HFF-Myc (cell line): Measurements from ENCODE around the gene SCUBE1.

Experiments
- DNase-seq: peaks from one replicate; pipeline ENCODE4 v3.0.0-alpha.2; 2011; ENCODE audit warnings: low read depth; ENCODE audit errors: extremely low read depth
- H3K4me3 ChIP-seq: replicated peaks from 2 replicates; pipeline ENCODE4 v1.5.1; 2011; ENCODE audit warnings: low read depth, mild to moderate bottlenecking, control low read depth, low read length
- TF ChIP-seq, protein P1 (sequence below): IDR thresholded peaks from 2 replicates; pipeline ENCODE4 v1.5.1; 2012; ENCODE audit warnings: mild to moderate bottlenecking, low read depth, low read length, control low read depth; ENCODE audit errors: missing control alignments

SCUBE1 gene

DNA sequence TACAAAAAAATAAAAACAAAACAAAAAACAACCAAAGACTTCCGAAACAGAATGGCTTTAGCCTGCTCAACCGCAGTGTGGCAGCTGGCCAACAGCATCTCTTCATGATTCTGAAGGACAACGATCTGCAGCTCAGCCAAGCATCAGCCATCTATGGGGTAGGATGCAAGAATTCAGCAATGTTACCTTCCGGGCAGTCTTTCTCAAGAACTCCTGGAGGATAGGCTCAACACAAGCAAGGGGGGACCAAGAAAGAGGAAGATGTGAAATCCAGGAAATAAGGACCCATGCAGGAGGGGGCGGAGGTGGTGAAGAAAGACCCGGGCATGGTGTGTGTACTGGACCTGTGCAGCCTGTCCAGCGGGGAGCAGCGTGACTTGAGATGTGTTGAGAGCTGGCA, 195.4 kb downstream of the SCUBE1 start:
- TF ChIP-seq, protein P1, sequence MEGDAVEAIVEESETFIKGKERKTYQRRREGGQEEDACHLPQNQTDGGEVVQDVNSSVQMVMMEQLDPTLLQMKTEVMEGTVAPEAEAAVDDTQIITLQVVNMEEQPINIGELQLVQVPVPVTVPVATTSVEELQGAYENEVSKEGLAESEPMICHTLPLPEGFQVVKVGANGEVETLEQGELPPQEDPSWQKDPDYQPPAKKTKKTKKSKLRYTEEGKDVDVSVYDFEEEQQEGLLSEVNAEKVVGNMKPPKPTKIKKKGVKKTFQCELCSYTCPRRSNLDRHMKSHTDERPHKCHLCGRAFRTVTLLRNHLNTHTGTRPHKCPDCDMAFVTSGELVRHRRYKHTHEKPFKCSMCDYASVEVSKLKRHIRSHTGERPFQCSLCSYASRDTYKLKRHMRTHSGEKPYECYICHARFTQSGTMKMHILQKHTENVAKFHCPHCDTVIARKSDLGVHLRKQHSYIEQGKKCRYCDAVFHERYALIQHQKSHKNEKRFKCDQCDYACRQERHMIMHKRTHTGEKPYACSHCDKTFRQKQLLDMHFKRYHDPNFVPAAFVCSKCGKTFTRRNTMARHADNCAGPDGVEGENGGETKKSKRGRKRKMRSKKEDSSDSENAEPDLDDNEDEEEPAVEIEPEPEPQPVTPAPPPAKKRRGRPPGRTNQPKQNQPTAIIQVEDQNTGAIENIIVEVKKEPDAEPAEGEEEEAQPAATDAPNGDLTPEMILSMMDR = no peak
- no peak overlapping the region for H3K4me3 ChIP-seq
- no peak for DNase-seq
